OCI-LY1 (cell line): ENCODE measurements around the gene FRMD6.

Source experiments
- H2AFZ ChIP-seq: fragments of 200-600 bp; sonication (generic), shearing (Covaris generic); 2 replicates; pipeline ENCODE4 v1.6.0; 2014; ENCODE audit warnings: antibody characterized with exemption, mild to moderate bottlenecking, low read length
- H3F3A ChIP-seq: fragments of 200-600 bp; sonication (generic), shearing (Covaris generic); 2 replicates; pipeline ENCODE4 v1.6.0; 2014; ENCODE audit warnings: mild to moderate bottlenecking, antibody characterized with exemption, low read length, moderate library complexity; ENCODE audit not compliant: insufficient read depth
- H3K27ac ChIP-seq: fragments of 200-600 bp; sonication (generic); 2 replicates; pipeline ENCODE4 v1.5.1; 2014; ENCODE audit warnings: low read length, mixed run types, mild to moderate bottlenecking, low read depth; ENCODE audit not compliant: poor library complexity, severe bottlenecking
- H3K27me3 ChIP-seq: fragments of 200-600 bp; sonication (generic); 2 replicates; pipeline ENCODE4 v1.6.0; 2014; ENCODE audit warnings: antibody characterized with exemption, mild to moderate bottlenecking, low read length, moderate library complexity; ENCODE audit not compliant: insufficient read depth
- H3K36me3 ChIP-seq: fragments of 200-600 bp; sonication (generic); 2 replicates; pipeline ENCODE4 v1.6.1; 2014; ENCODE audit warnings: mild to moderate bottlenecking, antibody characterized with exemption, low read length, moderate library complexity, mixed read lengths; ENCODE audit not compliant: insufficient read depth
- H3K4me1 ChIP-seq: fragments of 200-600 bp; sonication (generic); 2 replicates; pipeline ENCODE4 v1.5.1; 2014; ENCODE audit warnings: mild to moderate bottlenecking, low read length, moderate library complexity; ENCODE audit not compliant: insufficient read depth, severe bottlenecking
- H3K4me2 ChIP-seq: fragments of 200-600 bp; sonication (generic), shearing (Covaris generic); 2 replicates; pipeline ENCODE4 v1.6.1; 2014; ENCODE audit warnings: low read length
- H3K4me3 ChIP-seq: fragments of 200-600 bp; sonication (generic); 2 replicates; pipeline ENCODE4 v1.5.1; 2014; ENCODE audit warnings: low read length, low read depth, mild to moderate bottlenecking, mixed read lengths; ENCODE audit not compliant: poor library complexity, severe bottlenecking
- H3K79me2 ChIP-seq: fragments of 200-600 bp; shearing (Covaris generic); 2 replicates; pipeline ENCODE4 v1.6.1; 2016; ENCODE audit warnings: mixed run types, low read length, mixed read lengths; ENCODE audit not compliant: insufficient read depth
- H3K9ac ChIP-seq: fragments of 200-600 bp; sonication (generic), shearing (Covaris generic); 2 replicates; pipeline ENCODE4 v1.6.1; 2014; ENCODE audit warnings: mild to moderate bottlenecking, low read length, mixed read lengths
- H3K9me2 ChIP-seq: fragments of 200-600 bp; sonication (generic), shearing (Covaris generic); 2 replicates; pipeline ENCODE4 v1.6.1; 2014; ENCODE audit warnings: low read depth, mild to moderate bottlenecking, low read length, mixed read lengths
- H3K9me3 ChIP-seq: fragments of 200-600 bp; shearing (Covaris generic); 2 replicates; pipeline ENCODE4 v1.6.1; 2014; ENCODE audit warnings: low read length, mixed read lengths
- H4K20me1 ChIP-seq: fragments of 200-600 bp; sonication (generic), shearing (Covaris generic); 2 replicates; pipeline ENCODE4 v1.6.0; 2016; ENCODE audit warnings: mild to moderate bottlenecking, low read length; ENCODE audit not compliant: insufficient read depth
- EZH2 ChIP-seq: fragments of 200-600 bp; sonication (generic), shearing (Covaris generic); IDR thresholded peaks from 2 replicates; pipeline ENCODE4 v1.8.0; 2017; ENCODE audit warnings: borderline replicate concordance, mixed run types, mild to moderate bottlenecking, antibody characterized with exemption, low read length, moderate library complexity, mixed read lengths
- TF ChIP-seq, protein P1 (sequence below): fragments of 200-600 bp; sonication (generic), shearing (Covaris generic); IDR thresholded peaks from 2 replicates; pipeline ENCODE4 v1.5.1; 2017; ENCODE audit warnings: mild to moderate bottlenecking, antibody characterized with exemption, low read length, moderate library complexity, mixed read lengths

Gene FRMD6

DNA sequence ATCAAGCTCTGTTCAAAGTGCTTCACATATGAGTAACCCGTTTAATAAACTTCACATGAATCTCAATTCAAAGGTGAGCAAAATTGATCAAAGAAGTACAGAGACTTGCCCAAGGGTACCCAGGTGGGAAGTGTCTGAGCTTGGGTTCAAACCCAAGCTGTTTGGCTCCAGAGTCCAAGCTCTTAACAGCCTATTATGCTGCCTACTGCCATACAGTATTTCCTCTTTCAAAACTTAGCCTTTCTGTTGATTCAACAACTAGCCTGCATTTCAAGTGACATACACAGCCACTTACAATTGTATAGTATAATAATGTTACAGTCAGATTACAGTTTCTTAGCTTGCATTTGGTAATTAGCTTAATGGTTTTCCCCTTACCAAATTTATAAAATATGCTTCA lies 29.7 kb downstream of the FRMD6 start:
- Histone ChIP-seq H3K4me3 (no peak overlapping the region), H3K79me2 (no peaks in the 10 kb centered on the region)

DNA sequence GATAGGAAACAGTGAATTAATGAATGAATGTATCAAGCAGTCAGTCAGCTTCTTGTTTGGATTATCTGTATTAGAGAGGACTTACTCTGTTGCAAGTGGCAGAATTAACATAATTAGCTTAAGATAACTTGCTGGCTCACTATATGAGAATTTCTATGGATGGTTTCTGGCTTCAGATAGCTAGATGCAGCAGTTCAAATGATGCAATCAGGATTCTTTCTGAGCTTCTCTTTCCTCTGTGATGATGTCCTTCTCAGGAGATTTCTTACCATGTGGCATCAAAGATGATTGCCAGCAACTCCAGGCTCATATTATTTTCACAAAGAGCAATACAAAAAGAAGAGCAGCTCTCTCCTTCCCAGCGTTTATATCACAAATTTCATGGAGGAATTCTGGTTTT lies 30.7 kb downstream of the FRMD6 start:
- no peak for TF ChIP-seq EZH2
- TF ChIP-seq, protein P1, sequence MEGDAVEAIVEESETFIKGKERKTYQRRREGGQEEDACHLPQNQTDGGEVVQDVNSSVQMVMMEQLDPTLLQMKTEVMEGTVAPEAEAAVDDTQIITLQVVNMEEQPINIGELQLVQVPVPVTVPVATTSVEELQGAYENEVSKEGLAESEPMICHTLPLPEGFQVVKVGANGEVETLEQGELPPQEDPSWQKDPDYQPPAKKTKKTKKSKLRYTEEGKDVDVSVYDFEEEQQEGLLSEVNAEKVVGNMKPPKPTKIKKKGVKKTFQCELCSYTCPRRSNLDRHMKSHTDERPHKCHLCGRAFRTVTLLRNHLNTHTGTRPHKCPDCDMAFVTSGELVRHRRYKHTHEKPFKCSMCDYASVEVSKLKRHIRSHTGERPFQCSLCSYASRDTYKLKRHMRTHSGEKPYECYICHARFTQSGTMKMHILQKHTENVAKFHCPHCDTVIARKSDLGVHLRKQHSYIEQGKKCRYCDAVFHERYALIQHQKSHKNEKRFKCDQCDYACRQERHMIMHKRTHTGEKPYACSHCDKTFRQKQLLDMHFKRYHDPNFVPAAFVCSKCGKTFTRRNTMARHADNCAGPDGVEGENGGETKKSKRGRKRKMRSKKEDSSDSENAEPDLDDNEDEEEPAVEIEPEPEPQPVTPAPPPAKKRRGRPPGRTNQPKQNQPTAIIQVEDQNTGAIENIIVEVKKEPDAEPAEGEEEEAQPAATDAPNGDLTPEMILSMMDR: no peak
- Histone ChIP-seq H3K4me2 (no peak overlapping the region), H3K9me3 (no peaks in the 10 kb centered on the region), H3K9me2 (no peaks in the 10 kb centered on the region), H3K36me3 (no peaks in the 10 kb centered on the region), H3K4me1 (no peaks in the 10 kb centered on the region), H3K79me2 (no peaks in the 10 kb centered on the region), H3K27me3 (no peaks in the 10 kb centered on the region), H2AFZ (no peak overlapping the region), H3K27ac (no peak overlapping the region), H4K20me1 (no peaks in the 10 kb centered on the region), H3K9ac (no peak overlapping the region), H3F3A (no peaks in the 10 kb centered on the region), H3K4me3 (no peak overlapping the region)

More for the DNA sequence above, 29.7 kb downstream of the FRMD6 start:
- Histone ChIP-seq H3F3A (no peaks in the 10 kb centered on the region), H3K4me1 (no peaks in the 10 kb centered on the region), H3K9me2 (no peaks in the 10 kb centered on the region), H3K9me3 (no peaks in the 10 kb centered on the region), H3K4me2 (no peak overlapping the region), H4K20me1 (no peaks in the 10 kb centered on the region), H3K9ac (no peak overlapping the region), H3K36me3 (no peaks in the 10 kb centered on the region), H2AFZ (no peak overlapping the region), H3K27ac (no peak overlapping the region), H3K27me3 (no peaks in the 10 kb centered on the region)
- TF ChIP-seq EZH2: no peak
- TF ChIP-seq, protein P1: no peak

DNA sequence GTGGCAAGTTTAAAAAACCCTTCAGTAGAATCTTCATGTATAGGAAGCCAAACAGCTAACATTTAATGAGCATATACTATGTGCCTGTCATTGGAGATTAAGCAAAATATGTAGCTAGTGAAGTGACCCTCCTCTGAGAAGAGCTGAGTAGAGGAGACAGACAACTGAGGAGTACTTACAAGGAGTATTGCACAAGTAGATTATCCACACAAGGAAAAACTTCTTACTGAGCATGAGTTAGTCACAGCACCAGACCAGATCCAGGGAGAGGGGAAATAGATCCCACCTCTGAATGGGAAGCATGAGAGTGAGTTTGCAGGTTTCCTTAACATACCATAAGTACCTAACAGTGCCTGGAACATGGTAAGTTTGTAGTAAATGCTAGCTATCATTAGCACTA lies 33.0 kb downstream of the FRMD6 start:
- Histone ChIP-seq H3F3A (no peaks in the 10 kb centered on the region), H3K9ac (no peak overlapping the region), H3K27ac (no peak overlapping the region), H3K9me2 (no peaks in the 10 kb centered on the region), H3K4me2 (no peak overlapping the region), H3K4me1 (no peaks in the 10 kb centered on the region), H3K36me3 (no peaks in the 10 kb centered on the region), H3K4me3 (no peak overlapping the region), H3K9me3 (no peaks in the 10 kb centered on the region), H2AFZ (no peak overlapping the region), H4K20me1 (no peaks in the 10 kb centered on the region), H3K27me3 (no peaks in the 10 kb centered on the region), H3K79me2 (no peaks in the 10 kb centered on the region)
- TF ChIP-seq, protein P1: no peak
- TF ChIP-seq EZH2: no peak
